ENCODE data around the gene IRX4.

DNA sequence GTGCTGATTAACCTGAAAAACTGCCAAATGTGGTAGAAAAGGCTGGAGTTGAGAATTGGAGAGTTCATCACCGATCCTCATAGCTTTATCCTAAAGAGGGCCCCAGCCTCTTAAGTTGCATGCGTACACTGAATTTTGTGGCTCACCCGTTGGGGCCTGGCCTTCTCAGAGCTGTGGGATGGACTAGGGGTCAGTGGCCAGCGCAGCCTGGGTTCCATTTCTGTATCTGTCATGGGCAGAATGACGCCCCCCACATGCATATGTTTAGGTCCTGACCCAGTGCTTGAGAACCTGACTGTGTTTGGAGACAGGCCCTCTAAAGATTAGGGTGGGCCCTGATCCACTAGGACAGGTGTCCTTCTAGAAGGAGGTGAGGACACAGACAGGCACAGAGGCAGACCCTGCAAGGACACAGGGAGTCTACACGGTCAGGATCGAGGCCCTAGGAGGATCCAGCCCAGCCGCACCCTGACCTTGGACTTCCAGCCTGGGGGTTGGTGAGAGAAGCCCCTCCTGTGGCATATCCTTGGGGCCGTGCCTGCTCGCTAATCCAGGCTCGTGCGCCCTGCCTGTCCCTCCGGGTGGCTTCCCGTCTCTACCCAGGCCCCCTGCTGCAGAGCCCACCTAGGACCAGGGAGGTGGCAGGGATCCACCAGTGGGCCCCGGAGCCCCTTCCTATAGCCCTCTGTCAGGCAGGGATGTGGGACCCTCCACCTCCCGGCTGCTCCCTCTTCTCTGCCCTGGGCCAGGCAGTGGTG is 49.3 kb downstream of the IRX4 start:
- TF ChIP-seq ZBTB1 (CRISPR knock-in tag; IDR thresholded peaks at IDR 0.05; ENCODE audit: borderline replicate concordance, low read depth): no peak
- TF ChIP-seq, protein P1, sequence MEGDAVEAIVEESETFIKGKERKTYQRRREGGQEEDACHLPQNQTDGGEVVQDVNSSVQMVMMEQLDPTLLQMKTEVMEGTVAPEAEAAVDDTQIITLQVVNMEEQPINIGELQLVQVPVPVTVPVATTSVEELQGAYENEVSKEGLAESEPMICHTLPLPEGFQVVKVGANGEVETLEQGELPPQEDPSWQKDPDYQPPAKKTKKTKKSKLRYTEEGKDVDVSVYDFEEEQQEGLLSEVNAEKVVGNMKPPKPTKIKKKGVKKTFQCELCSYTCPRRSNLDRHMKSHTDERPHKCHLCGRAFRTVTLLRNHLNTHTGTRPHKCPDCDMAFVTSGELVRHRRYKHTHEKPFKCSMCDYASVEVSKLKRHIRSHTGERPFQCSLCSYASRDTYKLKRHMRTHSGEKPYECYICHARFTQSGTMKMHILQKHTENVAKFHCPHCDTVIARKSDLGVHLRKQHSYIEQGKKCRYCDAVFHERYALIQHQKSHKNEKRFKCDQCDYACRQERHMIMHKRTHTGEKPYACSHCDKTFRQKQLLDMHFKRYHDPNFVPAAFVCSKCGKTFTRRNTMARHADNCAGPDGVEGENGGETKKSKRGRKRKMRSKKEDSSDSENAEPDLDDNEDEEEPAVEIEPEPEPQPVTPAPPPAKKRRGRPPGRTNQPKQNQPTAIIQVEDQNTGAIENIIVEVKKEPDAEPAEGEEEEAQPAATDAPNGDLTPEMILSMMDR (IDR thresholded peaks at IDR 0.05 in 2 of 3, conservative IDR thresholded peaks at IDR 0.05 in 1 of 3; ENCODE audit: insufficient read depth in 2 of 3, low read depth in 1 of 3, low read length in 3 of 3): no peak

Data from K562 (cell line).